ENCODE results near the gene LRRC26. TPM values are rescaled to one million over a fixed set of nuclear protein-coding genes. Genes with fewer than 3 reads are reported as not detected.

LRRC26 gene
- total RNA-seq, 1 experiment from 2014 or later: 2.1 TPM

DNA sequence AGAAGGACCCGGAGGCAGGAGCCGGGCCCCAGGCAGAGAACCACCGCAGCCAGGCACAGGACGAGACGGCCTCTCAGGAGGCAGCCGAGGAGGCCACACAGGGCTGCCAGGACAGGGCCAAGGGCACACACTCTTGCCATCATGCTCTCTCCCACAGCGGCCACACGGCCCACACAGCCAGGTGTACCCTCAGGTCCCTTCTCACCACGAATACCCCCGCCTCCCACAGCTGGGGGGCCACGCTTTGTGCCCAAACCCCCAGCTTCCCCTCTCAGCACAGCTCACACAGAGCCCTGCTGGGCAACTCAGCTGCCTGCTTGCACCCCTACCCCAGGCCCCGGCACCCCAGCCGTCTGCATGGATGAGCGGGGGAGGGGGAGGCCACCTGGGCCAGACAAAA is 23.9 kb upstream of the LRRC26 start (continued):
- TF ChIP-seq, protein P1, sequence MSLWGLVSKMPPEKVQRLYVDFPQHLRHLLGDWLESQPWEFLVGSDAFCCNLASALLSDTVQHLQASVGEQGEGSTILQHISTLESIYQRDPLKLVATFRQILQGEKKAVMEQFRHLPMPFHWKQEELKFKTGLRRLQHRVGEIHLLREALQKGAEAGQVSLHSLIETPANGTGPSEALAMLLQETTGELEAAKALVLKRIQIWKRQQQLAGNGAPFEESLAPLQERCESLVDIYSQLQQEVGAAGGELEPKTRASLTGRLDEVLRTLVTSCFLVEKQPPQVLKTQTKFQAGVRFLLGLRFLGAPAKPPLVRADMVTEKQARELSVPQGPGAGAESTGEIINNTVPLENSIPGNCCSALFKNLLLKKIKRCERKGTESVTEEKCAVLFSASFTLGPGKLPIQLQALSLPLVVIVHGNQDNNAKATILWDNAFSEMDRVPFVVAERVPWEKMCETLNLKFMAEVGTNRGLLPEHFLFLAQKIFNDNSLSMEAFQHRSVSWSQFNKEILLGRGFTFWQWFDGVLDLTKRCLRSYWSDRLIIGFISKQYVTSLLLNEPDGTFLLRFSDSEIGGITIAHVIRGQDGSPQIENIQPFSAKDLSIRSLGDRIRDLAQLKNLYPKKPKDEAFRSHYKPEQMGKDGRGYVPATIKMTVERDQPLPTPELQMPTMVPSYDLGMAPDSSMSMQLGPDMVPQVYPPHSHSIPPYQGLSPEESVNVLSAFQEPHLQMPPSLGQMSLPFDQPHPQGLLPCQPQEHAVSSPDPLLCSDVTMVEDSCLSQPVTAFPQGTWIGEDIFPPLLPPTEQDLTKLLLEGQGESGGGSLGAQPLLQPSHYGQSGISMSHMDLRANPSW (CRISPR knock-in tag; conservative IDR thresholded peaks at IDR 0.05; ENCODE audit: low read depth): no peak
- TF ChIP-seq NFYB (CRISPR knock-in tag; conservative IDR thresholded peaks at IDR 0.05; ENCODE audit: low read depth): no peak
- TF ChIP-seq GTF2I (CRISPR knock-in tag; conservative IDR thresholded peaks at IDR 0.05): no peak
- TF ChIP-seq TCF7 (CRISPR knock-in tag; IDR thresholded peaks at IDR 0.05; ENCODE audit: low read depth): no peak
- TF ChIP-seq TP53 (CRISPR knock-in tag; IDR thresholded peaks at IDR 0.05): no peak
- no peak for TF ChIP-seq NR3C1 (CRISPR knock-in tag; conservative IDR thresholded peaks at IDR 0.05; ENCODE audit: low read depth)
- TF ChIP-seq, protein P2, sequence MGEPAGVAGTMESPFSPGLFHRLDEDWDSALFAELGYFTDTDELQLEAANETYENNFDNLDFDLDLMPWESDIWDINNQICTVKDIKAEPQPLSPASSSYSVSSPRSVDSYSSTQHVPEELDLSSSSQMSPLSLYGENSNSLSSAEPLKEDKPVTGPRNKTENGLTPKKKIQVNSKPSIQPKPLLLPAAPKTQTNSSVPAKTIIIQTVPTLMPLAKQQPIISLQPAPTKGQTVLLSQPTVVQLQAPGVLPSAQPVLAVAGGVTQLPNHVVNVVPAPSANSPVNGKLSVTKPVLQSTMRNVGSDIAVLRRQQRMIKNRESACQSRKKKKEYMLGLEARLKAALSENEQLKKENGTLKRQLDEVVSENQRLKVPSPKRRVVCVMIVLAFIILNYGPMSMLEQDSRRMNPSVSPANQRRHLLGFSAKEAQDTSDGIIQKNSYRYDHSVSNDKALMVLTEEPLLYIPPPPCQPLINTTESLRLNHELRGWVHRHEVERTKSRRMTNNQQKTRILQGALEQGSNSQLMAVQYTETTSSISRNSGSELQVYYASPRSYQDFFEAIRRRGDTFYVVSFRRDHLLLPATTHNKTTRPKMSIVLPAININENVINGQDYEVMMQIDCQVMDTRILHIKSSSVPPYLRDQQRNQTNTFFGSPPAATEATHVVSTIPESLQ (CRISPR knock-in tag; IDR thresholded peaks at IDR 0.05): no peak

DNA sequence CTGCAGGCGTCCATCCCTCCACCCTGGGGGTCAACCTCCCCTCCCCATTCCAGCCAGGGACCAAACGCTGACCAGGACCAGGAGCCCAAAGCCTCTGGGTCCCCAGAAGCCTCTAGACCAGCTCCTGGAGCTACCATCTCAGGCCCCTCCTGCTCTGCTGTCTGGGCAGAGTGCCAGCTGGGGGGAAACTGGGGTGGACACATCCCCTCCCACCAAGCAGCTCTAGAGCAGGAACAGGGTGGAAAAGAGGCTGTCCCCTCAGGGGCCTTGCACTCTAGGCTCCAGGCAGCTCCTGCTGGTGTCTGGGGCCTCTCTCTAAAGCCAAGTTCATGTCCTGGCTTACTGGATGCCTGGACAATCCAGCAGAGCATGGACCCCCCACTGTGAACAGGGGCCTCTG is 23.0 kb upstream of the LRRC26 start:
- DNase-seq (ENCODE audit: low spot score) (no peak), ATAC-seq (no peak)
- ChIA-PET CTCF (interaction anchor here (0.7 to 1.6 kb wide), 5 partner anchors 16 to 158 kb away, joined by 4 to 8 read pairs (median 4); no protein-coding TSS in a partner anchor), POLR2A (interaction anchor here (1.1 kb wide), 1 partner anchor 26 kb away, joined by 5 read pairs; no protein-coding TSS in a partner anchor)
- no peak overlapping the region for H3K27ac Mint-ChIP-seq
- H3K36me3 Mint-ChIP-seq: no peaks in the 10 kb centered on the region; the same call in 1 of the 2 replicates
- H3K4me3 Mint-ChIP-seq: no peak overlapping the region
- H3K4me1 Mint-ChIP-seq: peaks cover 13% of the 10 kb centered on the region
- H3K9me3 Mint-ChIP-seq: no peaks in the 10 kb centered on the region
- TF ChIP-seq, protein P3, sequence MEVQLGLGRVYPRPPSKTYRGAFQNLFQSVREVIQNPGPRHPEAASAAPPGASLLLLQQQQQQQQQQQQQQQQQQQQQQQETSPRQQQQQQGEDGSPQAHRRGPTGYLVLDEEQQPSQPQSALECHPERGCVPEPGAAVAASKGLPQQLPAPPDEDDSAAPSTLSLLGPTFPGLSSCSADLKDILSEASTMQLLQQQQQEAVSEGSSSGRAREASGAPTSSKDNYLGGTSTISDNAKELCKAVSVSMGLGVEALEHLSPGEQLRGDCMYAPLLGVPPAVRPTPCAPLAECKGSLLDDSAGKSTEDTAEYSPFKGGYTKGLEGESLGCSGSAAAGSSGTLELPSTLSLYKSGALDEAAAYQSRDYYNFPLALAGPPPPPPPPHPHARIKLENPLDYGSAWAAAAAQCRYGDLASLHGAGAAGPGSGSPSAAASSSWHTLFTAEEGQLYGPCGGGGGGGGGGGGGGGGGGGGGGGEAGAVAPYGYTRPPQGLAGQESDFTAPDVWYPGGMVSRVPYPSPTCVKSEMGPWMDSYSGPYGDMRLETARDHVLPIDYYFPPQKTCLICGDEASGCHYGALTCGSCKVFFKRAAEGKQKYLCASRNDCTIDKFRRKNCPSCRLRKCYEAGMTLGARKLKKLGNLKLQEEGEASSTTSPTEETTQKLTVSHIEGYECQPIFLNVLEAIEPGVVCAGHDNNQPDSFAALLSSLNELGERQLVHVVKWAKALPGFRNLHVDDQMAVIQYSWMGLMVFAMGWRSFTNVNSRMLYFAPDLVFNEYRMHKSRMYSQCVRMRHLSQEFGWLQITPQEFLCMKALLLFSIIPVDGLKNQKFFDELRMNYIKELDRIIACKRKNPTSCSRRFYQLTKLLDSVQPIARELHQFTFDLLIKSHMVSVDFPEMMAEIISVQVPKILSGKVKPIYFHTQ (CRISPR knock-in tag; IDR thresholded peaks at IDR 0.05): no peak
- TF ChIP-seq JUN (CRISPR knock-in tag; IDR thresholded peaks at IDR 0.05): no peak
- no peak for TF ChIP-seq CREM (CRISPR knock-in tag; IDR thresholded peaks at IDR 0.05)
- no peak for TF ChIP-seq NFATC4 (CRISPR knock-in tag; IDR thresholded peaks at IDR 0.05)
- TF ChIP-seq CREB1 (CRISPR knock-in tag; IDR thresholded peaks at IDR 0.05): no peak
- no peaks in the 10 kb centered on the region for H3K27me3 Mint-ChIP-seq (ENCODE audit: low read depth)

DNA sequence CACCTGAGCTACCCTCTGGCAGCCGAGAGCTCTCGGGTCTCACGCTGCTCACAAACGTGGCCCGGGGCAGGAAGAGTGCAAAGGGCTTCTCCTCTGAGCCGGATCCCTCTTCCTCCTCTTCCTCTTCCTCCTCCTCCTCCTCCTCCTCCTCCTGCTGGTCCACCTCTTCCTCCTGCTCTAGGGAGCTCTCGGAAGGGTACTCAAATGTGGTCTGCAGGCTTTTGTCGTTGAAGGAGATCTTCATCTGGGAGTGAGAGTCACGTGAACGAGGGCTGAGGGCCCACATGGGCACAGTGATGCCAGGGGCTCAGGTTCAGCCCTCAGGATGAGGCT is 22.6 kb upstream of the LRRC26 start:
- POLR2A ChIA-PET: interaction anchor here (1.1 to 1.2 kb wide), 2 partner anchors 20 to 25 kb away, joined by 3 to 5 read pairs; partner anchors contain the start of gene TMEM210
- Mint-ChIP-seq H3K27me3 (ENCODE audit: low read depth) (no peaks in the 10 kb centered on the region), H3K9me3 (no peaks in the 10 kb centered on the region), H3K36me3 (no peaks in the 10 kb centered on the region; the same call in 1 of the 2 replicates), H3K27ac (no peak overlapping the region), H3K4me1 (peaks cover 16% of the 10 kb centered on the region), H3K4me3 (no peak overlapping the region)
- CTCF ChIA-PET: interaction anchor here (0.7 to 1.6 kb wide), 6 partner anchors 15 to 191 kb away, joined by 3 to 8 read pairs (median 4); no protein-coding TSS in a partner anchor
- ATAC-seq (no peak), DNase-seq (ENCODE audit: low spot score) (no peak)
- TF ChIP-seq ZNF416 (CRISPR knock-in tag; IDR thresholded peaks at IDR 0.05) (no peak), SOX15 (CRISPR knock-in tag; IDR thresholded peaks at IDR 0.05) (no peak), TEAD4 (CRISPR knock-in tag; IDR thresholded peaks at IDR 0.05) (no peak), SP1 (CRISPR knock-in tag; conservative IDR thresholded peaks at IDR 0.05) (no peak), RELA (CRISPR knock-in tag; IDR thresholded peaks at IDR 0.05; ENCODE audit: borderline replicate concordance) (no peak), ZNF671 (CRISPR knock-in tag; IDR thresholded peaks at IDR 0.05) (no peak), MYBL2 (CRISPR knock-in tag; IDR thresholded peaks at IDR 0.05) (no peak), GABPB1 (CRISPR knock-in tag; IDR thresholded peaks at IDR 0.05) (no peak)
- TF ChIP-seq, protein P1 (CRISPR knock-in tag; conservative IDR thresholded peaks at IDR 0.05; ENCODE audit: low read depth): no peak
- TF ChIP-seq, protein P3 (CRISPR knock-in tag; IDR thresholded peaks at IDR 0.05): no peak
- TF ChIP-seq, protein P4, sequence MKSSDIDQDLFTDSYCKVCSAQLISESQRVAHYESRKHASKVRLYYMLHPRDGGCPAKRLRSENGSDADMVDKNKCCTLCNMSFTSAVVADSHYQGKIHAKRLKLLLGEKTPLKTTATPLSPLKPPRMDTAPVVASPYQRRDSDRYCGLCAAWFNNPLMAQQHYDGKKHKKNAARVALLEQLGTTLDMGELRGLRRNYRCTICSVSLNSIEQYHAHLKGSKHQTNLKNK (CRISPR knock-in tag; IDR thresholded peaks at IDR 0.05): no peak
